OCI-LY1 (cell line): ENCODE measurements around the gene MEMO1.
"Not testable (repeated sequence)": the region's sequence is repeated elsewhere in the genome, so short reads cannot be mapped to it uniquely, and the experiment has no call there.

ENCODE experiments used
- H2AFZ ChIP-seq: fragments of 200-600 bp; sonication (generic), shearing (Covaris generic); 2 replicates; pipeline ENCODE4 v1.6.0; 2014; ENCODE audit warnings: antibody characterized with exemption, mild to moderate bottlenecking, low read length
- H3F3A ChIP-seq: fragments of 200-600 bp; sonication (generic), shearing (Covaris generic); 2 replicates; pipeline ENCODE4 v1.6.0; 2014; ENCODE audit warnings: mild to moderate bottlenecking, antibody characterized with exemption, low read length, moderate library complexity; ENCODE audit not compliant: insufficient read depth
- H3K27ac ChIP-seq: fragments of 200-600 bp; sonication (generic); 2 replicates; pipeline ENCODE4 v1.5.1; 2014; ENCODE audit warnings: low read length, mixed run types, mild to moderate bottlenecking, low read depth; ENCODE audit not compliant: poor library complexity, severe bottlenecking
- H3K27me3 ChIP-seq: fragments of 200-600 bp; sonication (generic); 2 replicates; pipeline ENCODE4 v1.6.0; 2014; ENCODE audit warnings: antibody characterized with exemption, mild to moderate bottlenecking, low read length, moderate library complexity; ENCODE audit not compliant: insufficient read depth
- H3K36me3 ChIP-seq: fragments of 200-600 bp; sonication (generic); 2 replicates; pipeline ENCODE4 v1.6.1; 2014; ENCODE audit warnings: mild to moderate bottlenecking, antibody characterized with exemption, low read length, moderate library complexity, mixed read lengths; ENCODE audit not compliant: insufficient read depth
- H3K4me1 ChIP-seq: fragments of 200-600 bp; sonication (generic); 2 replicates; pipeline ENCODE4 v1.5.1; 2014; ENCODE audit warnings: mild to moderate bottlenecking, low read length, moderate library complexity; ENCODE audit not compliant: insufficient read depth, severe bottlenecking
- H3K4me2 ChIP-seq: fragments of 200-600 bp; sonication (generic), shearing (Covaris generic); 2 replicates; pipeline ENCODE4 v1.6.1; 2014; ENCODE audit warnings: low read length
- H3K4me3 ChIP-seq: fragments of 200-600 bp; sonication (generic); 2 replicates; pipeline ENCODE4 v1.5.1; 2014; ENCODE audit warnings: low read length, low read depth, mild to moderate bottlenecking, mixed read lengths; ENCODE audit not compliant: poor library complexity, severe bottlenecking
- H3K79me2 ChIP-seq: fragments of 200-600 bp; shearing (Covaris generic); 2 replicates; pipeline ENCODE4 v1.6.1; 2016; ENCODE audit warnings: mixed run types, low read length, mixed read lengths; ENCODE audit not compliant: insufficient read depth
- H3K9ac ChIP-seq: fragments of 200-600 bp; sonication (generic), shearing (Covaris generic); 2 replicates; pipeline ENCODE4 v1.6.1; 2014; ENCODE audit warnings: mild to moderate bottlenecking, low read length, mixed read lengths
- H3K9me2 ChIP-seq: fragments of 200-600 bp; sonication (generic), shearing (Covaris generic); 2 replicates; pipeline ENCODE4 v1.6.1; 2014; ENCODE audit warnings: low read depth, mild to moderate bottlenecking, low read length, mixed read lengths
- H3K9me3 ChIP-seq: fragments of 200-600 bp; shearing (Covaris generic); 2 replicates; pipeline ENCODE4 v1.6.1; 2014; ENCODE audit warnings: low read length, mixed read lengths
- H4K20me1 ChIP-seq: fragments of 200-600 bp; sonication (generic), shearing (Covaris generic); 2 replicates; pipeline ENCODE4 v1.6.0; 2016; ENCODE audit warnings: mild to moderate bottlenecking, low read length; ENCODE audit not compliant: insufficient read depth
- CTCF ChIP-seq: fragments of 200-600 bp; sonication (generic), shearing (Covaris generic); IDR thresholded peaks from 2 replicates; pipeline ENCODE4 v1.5.1; 2017; ENCODE audit warnings: mild to moderate bottlenecking, antibody characterized with exemption, low read length, moderate library complexity, mixed read lengths
- EZH2 ChIP-seq: fragments of 200-600 bp; sonication (generic), shearing (Covaris generic); IDR thresholded peaks from 2 replicates; pipeline ENCODE4 v1.8.0; 2017; ENCODE audit warnings: borderline replicate concordance, mixed run types, mild to moderate bottlenecking, antibody characterized with exemption, low read length, moderate library complexity, mixed read lengths

The MEMO1 gene

GRCh38 chr2:31903109-31903780 lies 107.6 kb downstream of the MEMO1 start:
- Histone ChIP-seq H3K4me2 (no peak overlapping the region), H3F3A (no peaks in the 10 kb centered on the region), H3K4me1 (no peaks in the 10 kb centered on the region), H3K27ac (no peak overlapping the region), H2AFZ (no peak overlapping the region), H3K9me2 (no peaks in the 10 kb centered on the region), H3K9me3 (peaks cover 2% of the 10 kb centered on the region; the same call in 1 of the 2 replicates), H3K4me3 (no peak overlapping the region), H3K27me3 (no peaks in the 10 kb centered on the region), H3K79me2 (no peaks in the 10 kb centered on the region), H3K36me3 (peaks cover 60% of the 10 kb centered on the region), H4K20me1 (no peaks in the 10 kb centered on the region), H3K9ac (no peak overlapping the region)
- TF ChIP-seq EZH2 = no peak
- no peak for TF ChIP-seq CTCF

GRCh38 chr2:31901900-31902299 lies 108.9 kb downstream of the MEMO1 start:
- H4K20me1 ChIP-seq = no peaks in the 10 kb centered on the region
- H3K9me3 ChIP-seq = peaks cover 2% of the 10 kb centered on the region; the same call in 1 of the 2 replicates
- H3F3A ChIP-seq = no peaks in the 10 kb centered on the region
- H3K4me2 ChIP-seq = no peak overlapping the region
- H3K4me3 ChIP-seq = no peak overlapping the region
- no peaks in the 10 kb centered on the region for H3K79me2 ChIP-seq
- no peak overlapping the region for H3K27ac ChIP-seq
- H3K36me3 ChIP-seq = peaks cover 65% of the 10 kb centered on the region
- H2AFZ ChIP-seq = no peak overlapping the region
- no peak for TF ChIP-seq EZH2
- TF ChIP-seq CTCF = no peak
- no peaks in the 10 kb centered on the region for H3K27me3 ChIP-seq
- H3K9me2 ChIP-seq = no peaks in the 10 kb centered on the region
- no peak overlapping the region for H3K9ac ChIP-seq
- H3K4me1 ChIP-seq = no peaks in the 10 kb centered on the region

- H3K4me3 ChIP-seq, H3K9me2 ChIP-seq, H3K4me2 ChIP-seq, H3K27ac ChIP-seq, H3K9me3 ChIP-seq, H3K9ac ChIP-seq, H3K4me1 ChIP-seq, H3F3A ChIP-seq, H4K20me1 ChIP-seq, H3K79me2 ChIP-seq, H2AFZ ChIP-seq, H3K27me3 ChIP-seq: not testable (repeated sequence)
- H3K36me3 ChIP-seq = peaks cover 61% of the 10 kb centered on the region
These were observed 110.7 kb downstream of the MEMO1 start for GRCh38 chr2:31900156-31900555.

- peaks cover 54% of the 10 kb centered on the region for H3K36me3 ChIP-seq
These were observed 112.5 kb downstream of the MEMO1 start for GRCh38 chr2:31898346-31898745.

GRCh38 chr2:31897340-31897739 lies 113.5 kb downstream of the MEMO1 start:
- not testable (repeated sequence) for H3K4me1 ChIP-seq, H3K27ac ChIP-seq, H3K4me3 ChIP-seq, H3K4me2 ChIP-seq, H3F3A ChIP-seq, H3K9me2 ChIP-seq, H2AFZ ChIP-seq, H3K9me3 ChIP-seq, H3K79me2 ChIP-seq, H3K9ac ChIP-seq, H4K20me1 ChIP-seq, H3K27me3 ChIP-seq
- peaks cover 46% of the 10 kb centered on the region for H3K36me3 ChIP-seq

More at GRCh38 chr2:31898346-31898745, 112.5 kb downstream of the MEMO1 start:
- not testable (repeated sequence) for H3K4me2 ChIP-seq, H3K4me1 ChIP-seq, H2AFZ ChIP-seq, H3K9ac ChIP-seq, H3K27me3 ChIP-seq, H3F3A ChIP-seq, H3K9me2 ChIP-seq, H3K9me3 ChIP-seq, H3K27ac ChIP-seq, H3K4me3 ChIP-seq, H3K79me2 ChIP-seq, H4K20me1 ChIP-seq
